C4-2B (cell line): ENCODE measurements around the gene COBL.
"Not testable (repeated sequence)": the region's sequence is repeated elsewhere in the genome, so short reads cannot be mapped to it uniquely, and the experiment has no call there.

Experiments used
- H3K27ac ChIP-seq: fragments of 450-650 bp; 2 replicates; pipeline ENCODE4 v1.5.1; 2017
- CTCF ChIP-seq: fragments of 450-650 bp; conservative IDR thresholded peaks from 2 replicates; pipeline ENCODE4 v1.5.1; 2017; ENCODE audit warnings: mild to moderate bottlenecking
- ZFX ChIP-seq: fragments of 450-650 bp; IDR thresholded peaks from 2 replicates; pipeline ENCODE4 v1.6.1; 2017

The COBL gene

DNA sequence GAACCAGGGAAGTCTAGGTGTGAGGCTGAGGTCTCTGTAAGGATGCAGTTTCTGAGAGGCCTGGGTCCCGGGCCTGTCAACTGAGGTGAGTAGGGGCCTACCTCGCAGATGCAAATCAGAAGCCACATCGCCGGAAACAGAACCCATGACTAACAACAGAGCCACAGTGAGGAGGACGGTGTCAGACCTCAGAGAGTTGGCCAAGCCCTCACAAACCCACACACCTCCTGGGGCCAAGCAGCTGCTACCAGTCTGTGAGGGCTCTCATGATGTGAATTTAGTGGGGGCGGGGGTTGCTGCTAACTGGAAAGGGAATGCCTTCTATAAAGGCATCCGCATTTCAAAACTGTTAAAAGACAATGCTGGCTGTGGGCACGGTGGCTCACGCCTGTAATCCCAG is 103.0 kb downstream of the COBL start:
- no peak for TF ChIP-seq ZFX
- no peak overlapping the region for H3K27ac ChIP-seq

DNA sequence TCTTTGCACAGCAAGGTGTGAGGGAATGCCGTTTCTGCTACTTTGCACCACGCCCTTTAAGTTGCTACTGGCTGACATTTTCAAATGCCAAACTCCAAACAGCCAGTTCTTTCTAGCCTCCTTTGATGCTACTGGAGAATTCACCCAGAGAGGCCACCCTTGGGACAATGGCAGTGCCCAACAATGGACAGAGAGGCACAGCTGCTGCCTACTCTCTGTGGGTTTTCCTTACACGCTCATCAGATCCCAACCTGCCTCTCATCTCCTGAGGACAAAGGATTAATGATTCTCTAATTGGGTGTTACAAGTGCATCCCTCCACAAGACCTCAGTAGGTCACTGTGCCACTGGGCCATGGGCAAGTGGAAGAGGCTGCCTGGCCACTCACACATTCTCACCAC is 105.8 kb downstream of the COBL start:
- no peak for TF ChIP-seq ZFX
- no peak for TF ChIP-seq CTCF
- no peak overlapping the region for H3K27ac ChIP-seq

DNA sequence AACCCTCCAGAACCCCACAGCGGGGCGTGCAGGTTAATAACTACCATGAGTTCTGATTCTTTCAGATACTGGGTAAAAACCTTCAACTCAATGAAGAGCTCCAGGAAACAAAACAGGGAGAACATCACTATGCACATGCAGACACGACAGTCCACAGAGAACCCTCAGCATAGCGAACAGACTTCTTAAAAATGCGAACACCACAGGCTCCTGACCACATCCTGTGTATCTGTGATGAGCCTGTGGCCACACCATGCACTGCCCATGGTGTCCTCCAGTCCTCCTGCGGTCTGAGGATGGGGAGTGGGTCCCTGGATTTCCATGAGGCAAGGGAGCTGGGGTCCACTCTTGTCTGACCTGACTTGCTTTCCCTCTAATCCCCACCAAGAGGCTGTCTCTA is 107.2 kb downstream of the COBL start:
- H3K27ac ChIP-seq = no peak overlapping the region
- TF ChIP-seq ZFX (no peak), CTCF (no peak)

DNA sequence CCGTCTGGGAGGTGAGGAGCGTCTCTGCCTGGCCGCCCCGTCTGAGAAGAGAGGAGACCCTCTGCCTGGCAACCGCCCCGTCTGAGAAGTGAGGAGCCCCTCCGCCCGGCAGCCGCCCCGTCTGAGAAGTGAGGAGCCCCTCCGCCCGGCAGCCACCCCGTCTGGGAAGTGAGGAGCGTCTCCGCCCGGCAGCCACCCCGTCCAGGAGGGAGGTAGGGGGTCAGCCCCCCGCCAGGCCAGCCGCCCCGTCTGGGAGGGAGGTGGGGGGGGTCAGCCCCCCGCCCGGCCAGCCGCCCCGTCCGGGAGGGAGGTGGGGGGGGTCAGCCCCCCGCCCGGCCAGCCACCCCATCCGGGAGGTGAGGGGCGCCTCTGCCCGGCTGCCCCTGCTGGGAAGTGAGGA is 108.5 kb downstream of the COBL start:
- not testable (repeated sequence) for H3K27ac ChIP-seq

DNA sequence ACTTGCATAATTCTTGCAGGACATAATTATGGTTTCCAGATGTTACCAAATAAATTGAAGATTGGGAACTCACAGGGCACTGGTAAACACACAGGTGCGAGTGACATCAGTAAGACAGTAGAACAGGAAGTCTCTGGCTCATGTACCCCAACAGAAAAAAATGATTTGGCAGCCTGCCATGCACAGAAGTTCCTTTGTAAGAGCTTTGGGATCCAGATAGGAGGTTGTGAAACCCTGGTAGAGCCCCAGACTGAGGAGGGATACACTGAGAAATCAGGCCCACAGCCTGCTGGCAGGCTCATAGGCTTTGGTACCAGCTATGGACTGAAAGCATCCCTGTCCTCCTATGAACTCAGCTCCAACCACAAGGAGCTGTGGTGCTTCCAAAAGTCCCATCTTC is 118.0 kb downstream of the COBL start:
- TF ChIP-seq CTCF (no peak), ZFX (no peak)
- no peak overlapping the region for H3K27ac ChIP-seq

GRCh38 chr7:51190969-51191368 is 125.6 kb downstream of the COBL start:
- TF ChIP-seq ZFX (no peak), CTCF (no peak)
- H3K27ac ChIP-seq = no peak overlapping the region

GRCh38 chr7:51189777-51190176 is 126.8 kb downstream of the COBL start:
- no peak overlapping the region for H3K27ac ChIP-seq

DNA sequence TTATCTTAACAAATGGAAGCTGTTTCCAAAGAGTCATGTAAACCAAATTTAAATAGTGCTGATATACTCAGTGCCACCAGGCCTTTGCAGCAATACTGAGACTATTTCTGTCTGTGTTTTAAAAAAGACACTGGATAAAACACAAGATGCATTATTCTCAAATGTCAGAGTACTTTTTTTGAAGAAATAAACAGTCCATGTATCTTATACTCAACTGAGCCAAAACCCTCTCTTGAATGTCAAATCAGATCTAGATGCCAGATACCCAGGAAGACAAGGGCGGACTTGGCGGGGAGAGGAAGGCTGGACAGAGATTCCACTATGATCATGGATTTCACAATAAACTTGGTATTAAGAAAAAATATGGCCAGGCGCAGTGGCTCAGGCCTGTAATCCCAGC is 127.6 kb downstream of the COBL start:
- no peak overlapping the region for H3K27ac ChIP-seq
- TF ChIP-seq CTCF (no peak), ZFX (no peak)

More at GRCh38 chr7:51189777-51190176, 126.8 kb downstream of the COBL start:
- TF ChIP-seq CTCF (no peak), ZFX (no peak)

- H3K27ac ChIP-seq = no peak overlapping the region
- TF ChIP-seq CTCF = no peak
- TF ChIP-seq ZFX = no peak
These were observed 128.7 kb downstream of the COBL start for GRCh38 chr7:51187941-51188340.
